HG03460 (cell line): ENCODE results near the gene PTPN22.
A peak's percentile ranks its signal among the peaks of the same experiment; 100 is the strongest.

ENCODE experiments used
- ATAC-seq: cut with Tn5 transposase; IDR thresholded peaks from one replicate; pipeline ENCODE4 v1.9.1; 2021; ENCODE audit not compliant: unreplicated experiment

The PTPN22 gene

GRCh38 chr1:113887402-113888175 is 16.1 kb upstream of the PTPN22 start, which contains the start of gene BCL2L15:
TSS of gene BCL2L15 (minus strand) at chr1:113887581. CDS start at chr1:113887375, 206 bp downstream.
- ATAC-seq, result no peak

DNA sequence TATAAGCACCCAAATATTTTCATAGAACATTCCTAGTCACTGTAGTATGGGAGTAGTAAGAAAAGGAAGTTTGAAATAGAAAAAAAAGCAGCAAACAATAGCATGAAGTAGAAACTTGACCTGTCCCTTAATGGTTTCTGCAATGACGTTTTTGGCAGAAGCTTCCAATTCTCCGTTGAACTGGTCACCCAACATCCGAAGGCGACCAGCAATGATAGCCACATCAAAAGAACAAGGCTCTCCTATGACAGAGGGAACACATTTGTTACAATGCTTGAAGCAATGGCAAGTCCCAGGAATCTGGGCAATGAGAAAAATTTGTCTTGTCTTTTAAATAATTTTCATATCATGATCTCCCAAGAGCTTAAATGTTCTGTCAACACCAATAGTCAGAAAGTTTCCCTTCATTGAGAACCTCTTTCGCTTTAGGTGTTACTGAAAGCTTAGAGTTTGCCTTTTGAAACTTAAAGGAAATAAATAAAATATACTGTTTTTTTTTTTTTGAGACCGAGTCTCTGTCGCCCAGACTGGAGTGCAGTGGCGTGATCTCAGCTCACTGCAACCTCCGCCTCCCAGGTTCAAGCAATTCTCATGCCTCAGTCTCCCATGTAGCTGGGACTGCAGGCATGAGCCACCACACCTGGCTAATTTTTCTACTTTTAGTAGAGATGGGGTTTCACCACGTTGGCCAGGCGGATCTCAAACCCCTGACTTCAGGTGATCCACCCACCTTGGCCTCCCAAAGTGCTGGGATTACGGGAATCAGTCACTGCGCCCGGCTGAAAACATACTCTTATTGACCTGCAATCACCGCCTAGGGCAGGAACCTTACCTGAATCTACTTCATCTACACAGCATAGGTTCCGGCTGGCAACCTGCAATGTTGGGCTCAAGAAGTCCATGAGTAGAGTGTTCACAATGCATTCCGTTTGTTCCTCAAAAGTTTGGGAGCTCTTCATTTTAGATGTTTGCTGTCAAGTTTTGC is 15.2 kb upstream of the PTPN22 start:
- ATAC-seq, result no peak

- ATAC-seq, result no peak
These were observed 10.1 kb upstream of the PTPN22 start for GRCh38 chr1:113881661-113882060.

GRCh38 chr1:113879739-113880038 is 8.2 kb upstream of the PTPN22 start:
- ATAC-seq, result no peak

- no peak for ATAC-seq
These were observed 4.7 kb upstream of the PTPN22 start for GRCh38 chr1:113876176-113876575.

- ATAC-seq, result peak; percentile 37
These were observed 4.2 kb upstream of the PTPN22 start for GRCh38 chr1:113875714-113876113.

DNA sequence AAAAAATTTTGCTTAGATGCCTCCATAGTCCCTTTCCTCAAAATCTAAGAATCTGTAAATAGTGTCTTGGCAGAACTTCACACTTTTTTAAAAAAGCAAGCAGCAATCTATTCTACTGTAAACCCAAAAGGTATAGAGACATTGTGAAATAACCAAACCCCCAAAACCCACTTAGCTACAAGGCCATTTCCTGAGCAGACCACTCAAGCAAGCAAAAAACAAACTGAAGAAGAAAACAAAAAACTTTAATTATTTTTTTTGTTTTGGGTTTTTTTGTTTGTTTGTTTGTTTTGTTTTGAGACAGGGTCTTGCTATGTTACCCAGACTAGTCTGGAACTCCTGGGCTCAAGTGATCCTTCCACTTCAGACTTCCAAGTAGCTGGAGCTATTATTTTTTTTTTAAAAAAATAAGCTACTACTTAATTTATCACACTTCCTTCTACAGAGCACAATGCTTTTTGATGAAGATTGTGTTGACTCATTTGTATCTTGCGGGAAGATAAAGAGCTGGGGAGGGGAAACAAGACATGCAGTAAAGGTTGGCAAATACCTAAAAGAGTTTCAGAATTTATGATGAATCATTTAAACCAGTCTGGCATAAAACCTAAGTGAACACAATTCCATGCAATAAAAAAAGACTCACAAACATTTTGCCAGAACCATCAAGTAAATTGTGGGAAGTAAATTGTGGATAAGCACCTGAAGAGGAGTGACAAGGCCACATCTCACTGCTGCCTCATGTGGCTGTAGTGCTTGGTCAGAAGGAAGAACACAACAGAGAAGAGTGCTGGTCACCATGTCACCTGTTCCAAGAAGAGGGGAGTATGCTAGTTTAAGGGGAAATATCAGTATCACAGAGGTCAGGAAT is 2.7 kb upstream of the PTPN22 start:
- ATAC-seq, result no peak

GRCh38 chr1:113872219-113872935 is 865 bp upstream of the PTPN22 start:
- peak; percentile 8 for ATAC-seq

GRCh38 chr1:113870778-113871177 is 734 bp downstream of the PTPN22 start:
- ATAC-seq, result no peak

- no peak for ATAC-seq
These were observed 3.0 kb downstream of the PTPN22 start for GRCh38 chr1:113868387-113869083.

- no peak for ATAC-seq
These were observed 9.9 kb downstream of the PTPN22 start for GRCh38 chr1:113861641-113862040.

GRCh38 chr1:113860891-113861290 is 10.6 kb downstream of the PTPN22 start:
- ATAC-seq, result no peak

GRCh38 chr1:113859478-113860175 is 11.9 kb downstream of the PTPN22 start:
- ATAC-seq, result peak; percentile 91

DNA sequence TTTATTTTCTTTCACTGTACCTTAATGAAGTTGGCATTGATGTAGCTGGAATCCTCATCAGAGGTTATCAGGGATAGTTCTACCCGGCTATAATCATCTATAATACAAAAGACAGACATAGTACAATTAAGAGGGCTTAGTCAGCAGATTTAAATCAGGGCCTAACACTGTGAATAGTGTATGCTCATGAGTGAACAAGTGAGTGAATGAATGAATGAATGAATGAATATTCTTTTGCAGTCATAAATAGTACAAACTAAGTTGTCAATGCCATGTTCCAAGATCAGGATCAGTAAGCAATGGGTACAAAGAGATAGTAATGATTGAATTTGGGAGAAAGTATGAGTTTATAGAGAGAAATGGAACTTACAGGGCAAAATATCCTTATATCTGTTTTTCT is 12.5 kb downstream of the PTPN22 start:
- no peak for ATAC-seq

DNA sequence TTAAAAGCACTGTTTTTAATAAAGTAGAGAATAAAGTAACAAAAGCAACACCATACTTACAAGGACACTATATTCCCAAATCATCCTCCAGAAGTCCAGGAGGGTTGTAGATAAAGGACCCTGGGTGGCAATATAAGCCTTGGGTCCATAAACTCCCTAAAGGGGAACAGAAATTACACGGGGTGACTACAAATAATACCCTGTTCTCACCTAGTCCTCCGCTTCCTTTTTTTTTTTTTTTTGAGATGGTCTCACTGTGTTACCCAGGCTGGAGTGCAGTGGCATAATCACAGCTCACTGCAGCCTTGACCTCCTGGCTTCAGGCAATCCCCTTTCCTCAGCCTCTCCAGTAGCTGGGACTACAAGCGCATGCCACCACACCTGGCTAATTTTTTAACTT is 13.1 kb downstream of the PTPN22 start:
- no peak for ATAC-seq

GRCh38 chr1:113857776-113858175 is 13.7 kb downstream of the PTPN22 start:
- ATAC-seq, result no peak

- ATAC-seq, result no peak
These were observed 15.1 kb downstream of the PTPN22 start for GRCh38 chr1:113856401-113856790.

- no peak for ATAC-seq
These were observed 15.7 kb downstream of the PTPN22 start for GRCh38 chr1:113855630-113856400.
